OCI-LY7 (cell line): ENCODE results near the gene TTR.

Experiments
- EZH2phosphoT487 ChIP-seq: fragments of 200-600 bp; sonication (generic); IDR thresholded peaks from 2 replicates; pipeline ENCODE4 v1.6.1; 2018; ENCODE audit warnings: low read depth, borderline replicate concordance, mild to moderate bottlenecking, mixed run types, antibody characterized with exemption, low read length, moderate library complexity, mixed read lengths
- TF ChIP-seq, protein P1 (sequence below): fragments of 200-600 bp; sonication (generic); conservative IDR thresholded peaks from 2 replicates; pipeline ENCODE4 v1.5.1; 2014; ENCODE audit warnings: mild to moderate bottlenecking, antibody characterized with exemption, low read length, moderate library complexity, mixed read lengths

DNA sequence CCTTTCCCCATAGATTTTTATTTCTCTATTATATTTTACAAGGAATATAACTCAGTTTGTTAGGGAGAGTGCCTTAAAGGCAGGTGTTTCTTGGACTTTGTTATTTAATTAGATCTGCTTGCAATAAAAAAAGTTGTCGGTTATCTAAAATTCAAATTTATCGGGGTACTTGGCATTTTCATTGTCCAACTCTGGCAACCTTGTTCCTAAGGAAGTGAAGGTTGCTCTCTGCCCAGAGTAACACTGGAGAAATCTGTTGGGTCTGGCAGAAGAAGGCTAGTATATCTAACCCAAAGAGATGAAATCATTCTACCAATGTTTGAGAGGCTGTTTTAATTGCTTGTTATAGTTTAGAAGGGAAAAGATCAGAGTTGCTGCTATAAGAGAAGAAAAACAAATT is 42.8 kb upstream of the TTR start:
- TF ChIP-seq, protein P1, sequence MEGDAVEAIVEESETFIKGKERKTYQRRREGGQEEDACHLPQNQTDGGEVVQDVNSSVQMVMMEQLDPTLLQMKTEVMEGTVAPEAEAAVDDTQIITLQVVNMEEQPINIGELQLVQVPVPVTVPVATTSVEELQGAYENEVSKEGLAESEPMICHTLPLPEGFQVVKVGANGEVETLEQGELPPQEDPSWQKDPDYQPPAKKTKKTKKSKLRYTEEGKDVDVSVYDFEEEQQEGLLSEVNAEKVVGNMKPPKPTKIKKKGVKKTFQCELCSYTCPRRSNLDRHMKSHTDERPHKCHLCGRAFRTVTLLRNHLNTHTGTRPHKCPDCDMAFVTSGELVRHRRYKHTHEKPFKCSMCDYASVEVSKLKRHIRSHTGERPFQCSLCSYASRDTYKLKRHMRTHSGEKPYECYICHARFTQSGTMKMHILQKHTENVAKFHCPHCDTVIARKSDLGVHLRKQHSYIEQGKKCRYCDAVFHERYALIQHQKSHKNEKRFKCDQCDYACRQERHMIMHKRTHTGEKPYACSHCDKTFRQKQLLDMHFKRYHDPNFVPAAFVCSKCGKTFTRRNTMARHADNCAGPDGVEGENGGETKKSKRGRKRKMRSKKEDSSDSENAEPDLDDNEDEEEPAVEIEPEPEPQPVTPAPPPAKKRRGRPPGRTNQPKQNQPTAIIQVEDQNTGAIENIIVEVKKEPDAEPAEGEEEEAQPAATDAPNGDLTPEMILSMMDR = no peak
- TF ChIP-seq EZH2phosphoT487 = no peak
